ENCODE data around the gene TIAM1.
"Not testable (repeated sequence)": the region's sequence is repeated elsewhere in the genome, so short reads cannot be mapped to it uniquely, and the experiment has no call there.

The TIAM1 gene

DNA sequence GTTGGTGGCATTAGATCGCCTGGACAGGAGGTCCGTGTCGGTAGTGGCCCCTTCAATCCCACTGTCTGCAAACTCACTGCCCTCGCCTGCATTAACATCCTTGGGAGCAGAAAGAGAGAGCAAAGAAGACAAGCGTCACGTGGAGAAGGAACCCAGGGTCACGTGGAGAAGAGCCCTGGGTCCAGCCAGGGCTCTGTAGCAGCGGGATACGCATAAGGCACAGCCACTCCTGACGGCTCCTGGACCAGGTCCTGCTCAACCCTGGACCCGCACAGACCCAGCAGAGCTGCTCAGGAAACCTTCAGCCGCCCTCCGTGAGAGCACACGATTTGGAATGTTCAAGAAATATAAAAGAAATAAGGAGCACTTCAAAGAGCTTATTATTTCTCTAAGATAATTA is 92.0 kb downstream of the TIAM1 start:
- DNase-seq (ENCODE audit: low read depth), result no peak

DNA sequence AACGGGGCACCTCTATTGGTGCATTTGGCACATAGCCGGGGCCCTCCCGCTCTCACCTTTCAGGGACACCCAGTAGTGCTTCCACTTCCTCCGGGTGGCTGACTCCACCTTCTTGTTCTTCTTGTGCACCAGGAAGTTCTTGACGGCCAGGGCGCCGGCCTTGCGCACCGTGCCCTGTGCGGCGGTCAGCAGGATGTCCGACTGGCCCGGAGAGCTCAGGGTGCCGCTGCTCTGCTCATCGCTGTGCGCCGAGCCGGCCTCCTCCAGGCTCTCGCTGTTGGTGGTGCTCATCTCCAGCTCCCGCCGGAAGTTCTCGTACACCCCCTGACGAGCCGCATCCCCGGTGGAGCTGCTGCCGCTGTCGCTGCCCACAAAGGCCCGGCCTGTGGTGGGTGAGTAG is 92.4 kb downstream of the TIAM1 start:
- no peak for DNase-seq (ENCODE audit: low read depth)

DNA sequence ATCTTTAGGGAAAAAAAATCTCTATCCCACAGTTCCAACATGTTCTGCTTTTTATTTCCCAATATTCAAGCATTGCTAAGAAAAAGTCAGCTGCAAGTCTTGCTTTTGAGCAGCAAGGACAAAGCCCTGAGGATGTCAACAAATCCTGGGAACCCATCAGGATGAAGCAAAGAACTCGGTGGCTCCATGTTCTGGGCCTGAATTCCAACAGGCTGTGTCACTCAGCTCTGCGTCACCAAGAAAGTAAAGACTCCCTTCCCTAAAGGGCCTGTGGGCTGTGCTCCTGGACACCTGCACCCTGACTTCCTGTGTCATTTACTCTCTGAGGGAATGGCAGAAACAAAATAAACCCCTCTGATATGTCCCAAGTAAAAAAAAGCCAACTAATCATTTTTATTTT is 95.5 kb downstream of the TIAM1 start:
- peak; percentile 22 for DNase-seq (ENCODE audit: low read depth)

DNA sequence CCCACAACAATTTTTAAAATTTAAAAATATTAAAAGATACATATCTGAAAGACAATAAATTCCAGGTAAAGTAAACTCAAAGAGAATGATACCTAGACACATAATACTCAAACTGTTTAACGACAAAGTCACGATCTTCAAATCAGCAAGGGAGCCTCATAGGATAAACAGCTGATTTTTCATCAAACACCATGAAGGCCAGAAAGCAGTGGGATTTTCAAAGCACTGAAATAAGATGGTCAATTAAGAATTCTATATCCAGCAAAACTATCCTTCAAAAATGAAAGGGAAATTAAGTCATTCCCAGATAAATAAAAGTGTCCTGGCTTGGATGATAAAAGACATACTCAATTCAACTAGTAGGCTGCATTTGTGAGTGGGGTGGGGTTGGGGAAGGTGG is 100.5 kb downstream of the TIAM1 start:
- DNase-seq (ENCODE audit: low read depth), result no peak

DNA sequence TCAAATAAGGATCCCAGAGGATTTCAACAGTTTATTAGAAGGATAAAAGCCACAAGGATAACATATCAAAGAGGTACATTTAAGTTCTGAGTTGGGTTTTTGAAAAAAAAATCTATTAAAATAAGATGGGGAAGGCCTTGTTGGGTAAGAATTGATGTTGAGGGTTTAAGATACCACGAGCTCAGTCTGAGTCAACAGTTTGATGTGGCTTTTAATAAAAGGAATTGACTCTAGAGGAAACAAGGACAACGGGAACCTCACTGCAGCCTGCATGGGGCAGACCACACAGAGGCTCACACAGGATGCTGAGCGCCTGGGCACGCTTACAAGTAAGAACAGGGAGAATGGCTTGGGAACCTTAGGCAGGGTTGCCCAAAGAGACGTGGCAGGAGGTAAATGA is 107.5 kb downstream of the TIAM1 start:
- no peak for DNase-seq (ENCODE audit: low read depth)

DNA sequence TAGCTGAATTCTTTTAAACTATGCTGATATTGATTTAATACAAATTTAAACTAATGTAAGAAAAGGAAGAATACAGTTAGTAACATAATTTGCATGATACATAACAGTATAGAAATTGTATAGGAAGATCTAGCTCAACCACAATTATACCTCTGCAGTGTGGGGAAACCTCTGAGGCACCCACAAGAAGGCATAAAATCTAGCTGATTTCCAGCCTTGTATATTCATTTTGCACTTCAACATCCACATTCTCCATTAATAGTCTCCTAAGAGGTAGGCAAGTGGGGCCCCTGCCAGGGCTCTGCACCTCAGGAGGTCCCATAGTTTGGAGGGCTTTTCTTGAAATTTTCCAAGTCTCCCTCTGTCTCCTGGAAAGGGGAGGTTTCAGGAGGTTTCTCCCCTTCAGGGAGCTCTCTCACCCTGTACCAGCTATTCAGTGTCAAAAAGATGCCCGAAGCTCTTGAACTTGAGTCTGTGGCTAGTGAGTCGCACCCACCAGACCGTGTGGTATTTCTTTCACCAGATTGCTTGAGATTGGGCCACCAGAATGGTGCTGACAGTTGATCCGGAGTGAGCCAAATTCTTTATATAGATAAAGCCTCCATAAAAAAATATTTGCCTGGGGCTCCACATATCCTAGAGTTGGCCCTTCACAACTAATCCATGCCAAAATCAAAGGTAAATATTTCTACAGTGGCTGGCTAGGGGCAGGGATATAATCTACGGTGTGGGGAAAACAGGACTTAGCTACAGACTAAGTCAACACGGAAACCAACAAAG is 108.2 kb downstream of the TIAM1 start:
- peak; percentile 15 for DNase-seq (ENCODE audit: low read depth)

DNA sequence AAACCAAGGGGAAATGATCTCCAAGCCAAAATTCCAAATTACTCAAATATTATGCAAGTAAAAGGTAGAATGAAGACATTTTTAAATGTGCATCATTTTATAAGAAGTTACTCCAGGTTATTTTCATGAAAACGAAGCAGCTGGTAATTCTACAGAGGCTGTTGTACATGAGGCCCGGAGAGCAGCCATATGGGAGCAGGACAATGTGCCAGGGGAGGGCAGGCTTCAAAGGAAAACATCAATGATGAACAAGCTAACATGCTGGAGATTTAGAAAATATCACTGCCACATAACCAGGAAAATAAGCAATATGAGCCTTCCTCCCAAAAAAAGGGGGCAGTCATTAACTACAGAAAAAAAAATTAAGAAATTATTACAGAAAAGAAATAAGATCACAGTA is 109.1 kb downstream of the TIAM1 start:
- no peak for DNase-seq (ENCODE audit: low read depth)

DNA sequence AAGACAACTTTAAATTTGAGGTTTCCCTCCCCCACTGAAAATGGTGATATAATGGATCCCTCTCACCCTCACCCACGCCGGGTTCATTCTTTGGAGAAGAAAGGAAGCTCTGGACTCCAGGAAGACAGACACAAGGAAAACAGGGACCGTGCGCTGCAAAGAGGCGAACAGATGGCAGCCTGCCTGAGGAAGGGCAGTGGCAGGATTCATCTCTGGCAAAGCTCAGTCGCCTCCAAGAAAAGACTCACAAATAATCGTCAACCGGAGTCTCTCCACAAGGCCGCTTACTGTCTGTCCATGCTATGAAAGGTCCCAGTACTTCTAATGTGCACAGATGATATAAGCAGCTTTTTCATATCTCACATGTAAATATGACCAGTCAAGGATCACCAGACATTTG is 110.3 kb downstream of the TIAM1 start:
- DNase-seq (ENCODE audit: low read depth), result no peak

DNA sequence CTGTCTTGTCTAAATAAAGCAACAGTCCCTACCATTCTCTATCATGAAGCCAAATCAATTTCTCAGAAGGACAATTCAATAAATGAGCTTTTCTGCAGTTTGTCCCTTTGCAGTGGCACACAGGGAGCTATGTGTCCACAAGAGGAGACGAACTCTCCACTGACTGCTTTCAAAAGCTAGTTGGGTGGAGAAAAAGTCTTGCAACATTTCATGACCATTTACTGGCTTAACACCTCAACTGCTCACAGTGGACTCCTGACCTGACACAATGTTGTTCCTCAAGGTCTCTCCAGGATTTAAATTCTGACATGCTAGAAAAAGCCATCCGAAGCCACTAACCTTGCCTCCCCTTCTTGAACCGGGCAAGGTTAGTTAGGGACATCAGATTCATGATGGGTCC is 111.7 kb downstream of the TIAM1 start:
- no peak for DNase-seq (ENCODE audit: low read depth)

DNA sequence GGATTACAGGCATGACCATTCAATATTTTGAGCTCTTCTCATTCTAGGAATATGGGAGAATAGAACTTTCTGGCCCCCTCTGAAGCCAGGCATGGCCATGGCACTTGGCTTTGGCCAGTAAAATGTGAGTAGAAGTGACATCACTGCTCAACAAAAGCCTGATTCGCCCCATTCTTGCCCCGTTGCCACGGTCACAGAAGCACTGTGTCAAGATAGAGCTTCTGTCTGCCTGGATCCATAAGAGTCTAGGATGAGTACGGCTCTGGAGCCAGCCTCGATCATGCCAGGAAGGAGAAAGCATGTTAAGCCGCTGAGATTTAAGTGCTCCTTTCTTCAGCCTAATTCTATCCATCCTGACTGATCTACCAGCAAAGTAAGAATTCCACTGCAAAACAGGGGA is 113.1 kb downstream of the TIAM1 start:
- DNase-seq (ENCODE audit: low read depth), result no peak

DNA sequence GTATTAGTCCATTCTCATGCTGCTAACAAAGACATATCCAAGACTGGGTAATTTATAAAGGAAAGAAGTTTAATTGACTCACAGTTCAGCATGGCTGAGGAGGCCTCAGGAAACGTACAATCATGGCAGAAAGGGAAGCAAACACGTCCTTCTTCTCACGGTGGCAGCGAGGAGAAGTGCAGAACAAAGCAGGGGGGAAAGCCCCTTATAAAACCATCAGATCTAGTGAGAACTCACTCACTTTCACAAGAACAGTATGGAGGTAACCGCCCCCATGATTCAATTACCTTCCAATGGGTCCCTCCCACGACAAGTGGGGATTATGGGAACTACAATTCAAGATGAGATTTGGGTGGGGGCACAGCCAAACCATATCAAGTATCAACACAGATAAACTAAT is 115.3 kb downstream of the TIAM1 start:
- not testable (repeated sequence) for DNase-seq (ENCODE audit: low read depth)

DNA sequence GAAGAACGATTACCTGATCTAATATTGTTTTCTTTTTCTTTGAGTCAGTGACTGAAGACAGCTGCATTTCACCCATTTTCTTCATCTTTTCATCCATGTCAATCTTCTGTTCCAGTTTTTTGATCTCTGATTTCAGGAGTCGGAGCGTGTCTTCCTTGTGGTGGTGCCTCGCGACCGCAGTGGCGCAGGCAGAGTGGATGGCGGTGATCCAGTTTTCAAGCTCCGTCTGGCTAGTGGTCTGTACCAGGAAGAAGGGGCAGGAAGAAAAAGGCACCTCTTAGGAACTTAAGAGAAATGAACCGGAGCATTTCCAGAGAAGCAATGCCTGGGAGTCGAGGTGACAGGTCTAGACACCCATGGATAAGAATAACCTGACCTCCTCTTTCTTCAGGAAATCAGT is 118.3 kb downstream of the TIAM1 start:
- DNase-seq (ENCODE audit: low read depth), result no peak

DNA sequence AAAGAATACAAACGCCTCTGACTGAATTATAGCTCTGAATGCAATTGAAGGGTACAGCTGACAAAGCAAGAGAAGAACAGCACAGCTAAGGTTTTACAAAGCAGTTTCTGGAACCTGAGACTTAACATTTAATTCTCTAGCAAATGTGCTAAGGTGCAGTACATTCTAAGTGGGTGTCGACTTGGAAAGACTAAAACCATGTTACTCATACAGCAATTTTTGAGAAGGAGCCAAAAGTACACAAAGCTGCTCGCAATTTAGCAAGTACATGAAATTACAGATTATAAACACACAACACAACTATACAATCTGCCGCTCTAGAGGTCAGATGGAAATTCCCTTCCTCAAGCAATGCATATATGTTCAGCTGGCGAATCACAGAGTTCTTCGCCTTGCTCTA is 121.9 kb downstream of the TIAM1 start:
- no peak for DNase-seq (ENCODE audit: low read depth)

DNA sequence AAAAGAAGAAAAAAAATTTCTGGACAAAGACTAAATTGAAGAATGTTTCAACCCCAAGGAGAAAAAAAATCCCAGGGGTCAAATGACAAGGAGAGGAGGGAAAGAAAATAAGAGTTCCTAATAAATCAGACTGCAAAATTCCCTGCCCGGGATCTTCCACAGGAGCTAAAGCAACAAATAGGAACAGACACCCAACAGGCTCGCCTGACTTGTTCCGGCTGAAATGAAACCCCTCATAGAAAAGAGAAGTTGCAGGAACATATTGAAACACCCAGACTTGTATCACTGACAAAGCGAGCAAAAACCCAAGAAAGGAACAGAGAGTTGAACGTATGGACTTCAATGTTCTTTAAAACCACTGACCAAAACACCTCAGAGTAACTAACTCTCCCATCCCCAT is 123.0 kb downstream of the TIAM1 start:
- DNase-seq (ENCODE audit: low read depth), result no peak

DNA sequence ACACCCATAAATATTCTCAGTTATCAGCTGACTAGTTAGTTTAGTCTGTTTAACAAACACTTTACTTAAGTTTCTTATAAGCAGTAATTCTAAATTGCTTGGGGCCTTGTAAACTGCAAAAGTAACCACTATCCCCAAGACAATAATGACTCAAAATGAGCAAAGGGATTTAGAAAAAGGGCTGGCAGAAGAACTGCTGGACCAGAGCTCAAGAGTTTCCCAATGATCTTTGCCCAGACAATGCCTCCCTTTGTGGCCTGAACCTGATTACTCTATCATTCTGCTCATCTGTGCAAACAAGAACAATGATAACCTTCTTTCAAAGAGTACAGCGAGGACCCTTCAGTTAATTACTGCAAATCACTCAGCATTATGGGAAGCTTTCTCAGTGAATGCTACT is 123.5 kb downstream of the TIAM1 start:
- no peak for DNase-seq (ENCODE audit: low read depth)

DNA sequence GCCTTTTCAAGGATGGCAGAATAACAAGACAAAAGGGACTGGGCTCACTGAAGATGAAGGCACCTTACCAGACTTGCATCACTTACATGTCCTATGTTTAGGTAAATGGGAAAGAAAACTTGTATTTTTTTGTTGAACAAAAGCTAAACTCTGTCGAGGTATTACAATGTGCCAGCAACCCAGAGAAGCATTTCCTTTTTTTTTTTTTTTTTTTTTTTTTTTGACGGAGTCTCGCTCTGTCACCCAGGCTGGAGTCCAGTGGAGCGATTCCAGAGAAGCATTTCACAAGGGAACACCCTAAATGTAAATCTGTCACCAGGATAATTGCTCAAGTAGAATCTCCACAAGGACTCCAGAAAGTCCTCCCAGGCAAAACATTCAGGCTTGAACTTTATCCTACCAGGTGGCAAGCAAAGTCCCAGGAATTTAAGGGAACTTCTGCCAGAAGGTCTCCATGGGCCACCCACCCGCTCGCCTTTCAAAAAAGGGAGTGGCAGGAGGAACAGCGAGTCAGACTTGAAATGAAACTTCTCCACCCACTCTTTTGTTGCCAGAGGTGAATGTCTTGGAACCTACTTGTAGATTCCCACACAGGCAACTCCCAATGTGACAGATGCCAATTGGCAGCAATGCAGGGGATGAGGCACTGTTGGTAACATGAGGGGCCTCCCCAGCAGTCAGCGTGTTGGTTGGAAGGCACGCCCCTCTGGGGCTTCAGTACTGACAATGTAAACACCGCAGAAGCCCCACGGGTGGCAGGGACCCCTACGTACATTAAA is 125.0 kb downstream of the TIAM1 start:
- DNase-seq (ENCODE audit: low read depth), result no peak

DNA sequence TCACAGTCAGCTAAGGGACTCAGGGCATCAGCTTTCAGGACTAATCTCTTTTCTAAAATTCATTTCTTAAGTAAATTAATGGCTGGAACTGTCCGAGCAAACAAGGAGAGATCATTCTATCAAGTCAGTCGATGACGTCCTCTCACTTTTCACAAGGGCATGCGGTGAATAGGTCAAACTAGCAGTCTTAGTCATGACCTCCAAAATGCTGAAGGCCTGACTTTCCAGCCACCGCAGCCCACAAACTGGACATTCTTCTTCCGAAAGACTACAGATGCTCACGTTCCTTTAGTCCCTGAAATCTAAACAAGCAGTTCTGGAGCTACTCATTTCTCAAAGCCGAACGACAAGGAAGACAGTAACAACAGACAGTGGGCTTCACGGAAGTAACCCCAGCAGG is 127.9 kb downstream of the TIAM1 start:
- DNase-seq (ENCODE audit: low read depth), result no peak

DNA sequence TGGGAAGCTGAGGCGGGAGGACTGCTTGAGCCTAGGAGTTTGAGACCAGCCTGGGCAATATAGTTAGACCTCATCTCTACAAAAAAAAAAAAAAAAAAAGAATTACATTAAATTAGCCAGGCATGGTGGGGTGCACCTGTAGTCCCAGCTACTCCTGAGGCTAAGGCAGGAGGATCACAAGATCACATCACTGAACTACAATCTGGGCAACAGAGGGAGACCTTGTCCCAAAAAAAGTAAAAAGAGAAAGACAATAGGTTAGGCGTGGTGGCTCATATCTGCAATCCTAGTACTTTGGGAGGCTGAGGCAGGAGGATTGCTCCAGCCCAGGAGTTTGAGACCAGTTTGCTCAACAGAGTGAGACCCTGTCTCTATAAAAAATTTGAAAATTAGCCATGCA is 130.3 kb downstream of the TIAM1 start:
- DNase-seq (ENCODE audit: low read depth), result peak; percentile 9

DNA sequence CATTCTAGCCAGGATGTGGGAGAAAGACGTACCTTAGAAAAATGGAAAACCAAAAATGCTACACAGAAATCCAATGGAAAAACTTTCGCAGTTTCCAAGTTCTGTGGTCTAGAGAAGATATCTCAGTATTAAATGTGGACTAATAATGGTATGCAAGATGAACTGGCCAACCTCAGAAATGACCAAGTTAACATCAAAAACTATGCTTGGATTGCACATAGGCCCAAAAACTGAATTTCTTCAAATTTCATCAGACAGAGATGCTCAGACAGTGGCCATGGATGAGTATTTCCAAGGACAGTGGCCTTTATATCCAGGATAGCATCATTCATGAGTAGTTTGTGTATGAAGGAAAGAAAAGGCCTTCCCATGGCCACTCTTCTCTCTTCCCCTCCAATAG is 132.2 kb downstream of the TIAM1 start:
- peak; percentile 2 for DNase-seq (ENCODE audit: low read depth)

DNA sequence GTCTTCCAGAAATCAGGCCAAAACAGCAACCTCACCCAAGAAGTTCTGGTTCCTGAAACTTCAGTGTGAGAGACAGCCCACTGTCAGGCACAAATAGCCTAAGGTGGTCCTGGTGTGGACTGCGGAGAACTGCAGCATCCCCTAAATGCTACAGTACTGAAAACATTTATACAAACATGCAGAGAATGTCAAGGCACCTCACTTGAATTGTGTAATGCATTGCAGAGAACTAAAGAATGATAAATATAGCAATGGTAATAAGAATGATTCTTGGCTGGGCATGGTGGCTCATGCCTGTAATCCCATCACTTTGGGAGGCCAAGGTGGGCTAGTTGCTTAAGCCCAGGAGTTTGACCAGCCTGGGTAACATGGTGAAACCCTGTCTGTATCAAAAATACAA is 138.6 kb downstream of the TIAM1 start:
- DNase-seq (ENCODE audit: low read depth), result no peak

DNA sequence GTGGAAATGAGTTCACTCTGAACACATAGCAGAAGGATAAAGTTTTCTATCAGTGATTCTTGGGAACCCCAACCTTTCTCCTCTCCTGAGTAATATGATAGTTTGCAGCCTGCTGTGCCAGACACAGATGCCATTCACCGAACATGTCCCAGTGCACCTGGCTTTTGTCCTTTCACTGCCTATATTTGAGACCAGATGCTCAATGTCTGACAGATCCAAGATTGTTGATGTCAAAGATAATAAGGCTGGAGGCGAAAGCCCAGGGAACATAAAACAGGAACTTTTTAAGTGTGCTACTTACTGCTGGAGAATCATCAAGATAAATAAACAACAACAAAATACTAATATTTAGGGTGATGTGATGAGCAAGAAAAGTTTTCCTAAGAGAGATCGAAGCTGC is 139.3 kb downstream of the TIAM1 start:
- DNase-seq (ENCODE audit: low read depth), result no peak

DNA sequence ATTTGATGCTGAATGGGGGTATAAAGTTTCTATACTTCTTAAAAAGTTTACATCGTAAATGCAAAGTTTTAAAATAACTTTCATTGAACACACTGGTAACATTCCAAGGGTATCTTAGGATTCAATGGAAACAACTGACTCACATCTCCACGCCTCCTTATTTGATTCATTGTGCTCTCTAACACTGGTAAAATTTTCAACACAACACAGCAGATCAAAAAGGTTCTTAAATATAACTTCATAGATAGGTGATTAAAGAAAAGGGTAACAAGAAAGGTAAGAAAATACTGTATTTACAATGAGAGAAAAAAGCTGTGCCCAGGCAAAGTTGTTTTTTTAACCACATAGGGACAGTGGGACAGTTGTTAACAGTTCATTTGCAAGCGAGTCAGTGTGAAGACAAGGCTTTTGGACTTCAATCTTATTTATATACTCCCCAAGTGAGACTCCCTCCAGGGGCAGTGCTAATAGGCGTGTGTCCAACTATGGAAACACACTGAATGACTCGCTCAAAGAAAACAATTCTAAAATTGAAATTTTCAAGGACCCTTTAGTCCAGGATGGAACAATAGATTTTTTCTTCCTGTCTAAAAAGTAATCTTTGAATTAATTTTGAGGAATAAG is 140.5 kb downstream of the TIAM1 start:
- DNase-seq (ENCODE audit: low read depth), result peak; percentile 25

DNA sequence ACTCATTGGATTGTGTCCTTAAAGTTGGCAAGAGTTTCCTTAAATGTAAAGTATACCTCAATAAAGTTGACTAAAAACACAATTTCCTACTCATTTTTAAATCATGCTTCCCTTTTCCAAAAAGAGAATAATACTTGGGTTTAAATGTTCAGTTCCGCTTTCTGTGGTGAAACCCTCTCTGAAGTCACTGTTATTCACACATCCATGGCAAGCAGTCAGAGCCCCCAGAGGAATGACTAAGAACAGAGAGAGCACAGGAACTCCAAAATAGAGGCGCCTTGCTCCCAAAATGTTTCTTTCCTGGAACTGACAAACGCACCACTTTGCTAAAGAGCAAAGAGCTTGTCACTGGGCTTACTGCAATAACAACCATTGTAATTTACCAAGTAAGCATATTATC is 142.5 kb downstream of the TIAM1 start:
- DNase-seq (ENCODE audit: low read depth), result no peak
